ENCODE results near the gene UVSSA.

UVSSA gene

GRCh38 chr4:1357356-1358248 lies 10.6 kb downstream of the UVSSA start:
- no peak overlapping the region for H3K27ac Mint-ChIP-seq
- no peak overlapping the region for H3K4me3 Mint-ChIP-seq
- DNase-seq (ENCODE audit: low spot score in 2 of 2), result no peak
- ATAC-seq (ENCODE audit: low read depth), result no peak
- no peaks in the 10 kb centered on the region for H3K27me3 Mint-ChIP-seq
- peaks cover 2% of the 10 kb centered on the region for H3K4me1 Mint-ChIP-seq
- peaks cover 2% of the 10 kb centered on the region for H3K36me3 Mint-ChIP-seq
- no peaks in the 10 kb centered on the region for H3K9me3 Mint-ChIP-seq

GRCh38 chr4:1358421-1359143 lies 11.6 kb downstream of the UVSSA start:
- ATAC-seq (ENCODE audit: low read depth), result no peak
- Mint-ChIP-seq H3K27ac (no peak overlapping the region), H3K9me3 (no peaks in the 10 kb centered on the region), H3K4me1 (peaks cover 2% of the 10 kb centered on the region), H3K4me3 (no peak overlapping the region), H3K27me3 (no peaks in the 10 kb centered on the region), H3K36me3 (peaks cover 2% of the 10 kb centered on the region)
- no peak for DNase-seq (ENCODE audit: low spot score in 2 of 2)

DNA sequence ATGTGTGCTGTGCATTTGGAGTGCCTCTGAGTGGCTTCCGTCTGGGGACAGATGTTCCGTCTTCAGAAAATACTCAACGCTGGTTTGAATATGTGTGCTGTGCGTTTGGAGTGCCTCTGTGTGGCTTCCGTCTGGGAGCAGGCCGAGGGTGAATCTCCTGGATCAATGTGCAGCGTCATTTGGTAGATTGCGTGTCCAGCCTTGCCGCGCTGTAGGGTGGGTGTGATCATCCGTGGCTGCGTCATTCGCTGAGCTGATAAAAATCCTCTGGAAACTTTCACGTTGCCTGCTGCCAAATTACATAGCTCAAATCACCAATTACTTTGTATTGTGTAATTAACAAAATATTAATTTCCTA lies 12.1 kb downstream of the UVSSA start:
- no peak overlapping the region for H3K4me3 Mint-ChIP-seq
- no peak for ATAC-seq (ENCODE audit: low read depth)
- peaks cover 2% of the 10 kb centered on the region for H3K36me3 Mint-ChIP-seq
- no peak overlapping the region for H3K27ac Mint-ChIP-seq
- peaks cover 2% of the 10 kb centered on the region for H3K4me1 Mint-ChIP-seq
- H3K9me3 Mint-ChIP-seq, result no peaks in the 10 kb centered on the region
- H3K27me3 Mint-ChIP-seq, result no peaks in the 10 kb centered on the region
- DNase-seq (ENCODE audit: low spot score in 2 of 2), result no peak

- H3K4me3 Mint-ChIP-seq, result no peak overlapping the region
- no peaks in the 10 kb centered on the region for H3K9me3 Mint-ChIP-seq
- peaks cover 2% of the 10 kb centered on the region for H3K4me1 Mint-ChIP-seq
Measured at GRCh38 chr4:1359976-1360375, 13.0 kb downstream of the UVSSA start.

DNA sequence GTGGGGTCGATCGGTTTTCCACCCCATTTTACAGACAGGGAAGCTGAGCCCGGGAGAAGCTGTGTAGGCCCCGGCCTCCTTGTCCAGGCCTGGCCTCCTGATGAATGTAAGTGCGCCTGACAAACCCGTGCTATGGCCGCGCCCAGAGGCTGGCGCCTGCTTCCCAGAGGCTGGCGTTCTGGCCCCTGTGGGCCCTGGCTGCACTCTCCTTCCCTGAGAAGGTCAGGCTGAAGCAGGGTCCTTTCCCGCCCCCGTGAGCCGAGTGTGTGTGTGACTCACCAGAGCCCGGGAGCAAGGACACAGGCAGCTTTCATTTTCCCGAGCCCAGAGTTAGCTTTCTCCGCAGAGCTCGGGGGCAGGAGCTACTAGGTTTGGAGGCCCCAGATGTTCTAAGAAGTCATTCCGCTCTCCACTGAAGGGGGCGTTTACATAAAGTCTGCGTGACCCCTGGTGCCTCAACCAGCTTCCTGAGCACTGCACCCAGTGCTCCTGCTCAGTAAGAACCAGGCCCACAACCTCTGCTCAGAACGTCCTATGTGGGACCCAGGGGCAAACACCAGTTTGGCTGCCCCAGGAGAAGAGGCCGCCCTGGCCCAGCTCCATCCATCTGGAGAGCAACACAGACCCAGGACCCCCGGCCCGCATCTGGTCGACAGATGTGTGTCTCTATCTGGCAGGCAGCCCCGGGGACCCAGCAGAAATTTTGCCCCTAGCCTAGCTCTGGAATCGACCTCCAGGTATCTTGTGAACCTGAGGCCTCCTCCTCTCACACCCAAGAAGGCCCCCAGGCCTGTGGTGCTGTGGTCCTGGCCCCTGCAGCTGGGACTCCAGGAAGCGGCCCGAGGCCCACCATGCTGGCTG lies 13.6 kb downstream of the UVSSA start:
- H3K4me1 Mint-ChIP-seq, result peaks cover 3% of the 10 kb centered on the region
- H3K4me3 Mint-ChIP-seq, result no peak overlapping the region
- H3K27me3 Mint-ChIP-seq, result no peaks in the 10 kb centered on the region
- H3K9me3 Mint-ChIP-seq, result no peaks in the 10 kb centered on the region
- no peak overlapping the region for H3K27ac Mint-ChIP-seq
- ATAC-seq (ENCODE audit: low read depth) (no peak), DNase-seq (ENCODE audit: low spot score in 2 of 2) (no peak)
- H3K36me3 Mint-ChIP-seq, result peaks cover 2% of the 10 kb centered on the region

More at GRCh38 chr4:1359976-1360375, 13.0 kb downstream of the UVSSA start:
- peaks cover 2% of the 10 kb centered on the region for H3K36me3 Mint-ChIP-seq
- no peaks in the 10 kb centered on the region for H3K27me3 Mint-ChIP-seq
- H3K27ac Mint-ChIP-seq, result no peak overlapping the region
- no peak for ATAC-seq (ENCODE audit: low read depth)
- DNase-seq (ENCODE audit: low spot score in 2 of 2), result no peak

- no peak overlapping the region for H3K27ac Mint-ChIP-seq
- ATAC-seq (ENCODE audit: low read depth) (no peak), DNase-seq (ENCODE audit: low spot score in 2 of 2) (no peak)
- no peak overlapping the region for H3K4me3 Mint-ChIP-seq
- peaks cover 5% of the 10 kb centered on the region for H3K36me3 Mint-ChIP-seq
- H3K27me3 Mint-ChIP-seq, result no peaks in the 10 kb centered on the region
- H3K9me3 Mint-ChIP-seq, result no peaks in the 10 kb centered on the region
- peaks cover 6% of the 10 kb centered on the region for H3K4me1 Mint-ChIP-seq
Measured at GRCh38 chr4:1361431-1361830, 14.4 kb downstream of the UVSSA start.

GRCh38 chr4:1362046-1362445 lies 15.0 kb downstream of the UVSSA start:
- Mint-ChIP-seq H3K27ac (no peak overlapping the region), H3K9me3 (no peaks in the 10 kb centered on the region), H3K4me3 (no peak overlapping the region), H3K27me3 (no peaks in the 10 kb centered on the region), H3K4me1 (peaks cover 6% of the 10 kb centered on the region), H3K36me3 (peaks cover 5% of the 10 kb centered on the region)
- ATAC-seq (ENCODE audit: low read depth) (no peak), DNase-seq (ENCODE audit: low spot score in 2 of 2) (no peak)

DNA sequence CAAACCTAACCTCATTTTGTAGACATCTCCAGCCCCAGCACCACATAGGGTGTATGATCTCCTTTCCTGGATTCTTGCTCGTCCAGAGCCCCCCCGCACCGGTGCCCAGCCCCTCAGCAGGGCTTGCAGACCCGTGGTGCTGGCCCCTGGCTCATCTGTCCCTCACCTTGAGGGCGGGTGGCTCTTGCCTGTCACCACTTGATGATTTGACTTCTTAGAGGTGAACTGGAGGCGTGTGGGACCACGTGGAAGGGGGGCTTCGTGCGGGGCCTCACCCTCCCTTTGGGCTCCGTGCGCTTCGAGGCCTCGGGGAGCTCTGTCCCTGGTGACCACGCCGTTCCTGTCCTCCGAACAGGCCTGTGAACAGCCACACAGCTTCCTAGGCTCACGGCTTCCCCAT lies 15.5 kb downstream of the UVSSA start:
- peaks cover 5% of the 10 kb centered on the region for H3K36me3 Mint-ChIP-seq
- H3K9me3 Mint-ChIP-seq, result no peaks in the 10 kb centered on the region
- DNase-seq (ENCODE audit: low spot score in 2 of 2) (no peak), ATAC-seq (ENCODE audit: low read depth) (no peak)
- H3K4me1 Mint-ChIP-seq, result peaks cover 6% of the 10 kb centered on the region
- H3K4me3 Mint-ChIP-seq, result no peak overlapping the region
- no peaks in the 10 kb centered on the region for H3K27me3 Mint-ChIP-seq
- no peak overlapping the region for H3K27ac Mint-ChIP-seq

DNA sequence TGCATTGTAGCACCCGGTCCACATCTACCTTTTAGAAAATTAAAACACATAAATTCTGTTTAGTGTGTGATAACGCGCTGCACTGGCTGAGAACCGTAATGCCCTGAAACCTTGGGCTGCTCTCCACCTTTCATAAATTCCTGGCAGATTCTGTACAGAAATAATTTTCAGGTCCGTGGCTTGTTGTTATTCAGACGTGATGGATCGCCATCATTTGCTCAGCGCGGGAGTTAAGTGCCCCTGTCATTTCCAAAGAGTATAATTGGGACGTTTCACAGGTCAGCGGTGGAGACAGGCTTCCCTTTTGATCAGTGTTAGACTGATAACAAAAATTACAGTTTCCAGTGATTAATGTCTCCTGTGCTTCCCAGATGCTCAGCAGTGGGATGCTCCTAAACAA lies 16.5 kb downstream of the UVSSA start:
- Mint-ChIP-seq H3K9me3 (no peaks in the 10 kb centered on the region), H3K27ac (no peak overlapping the region), H3K4me1 (peaks cover 6% of the 10 kb centered on the region), H3K36me3 (peaks cover 6% of the 10 kb centered on the region), H3K4me3 (no peak overlapping the region), H3K27me3 (no peaks in the 10 kb centered on the region)
- ATAC-seq (ENCODE audit: low read depth), result no peak
- no peak for DNase-seq (ENCODE audit: low spot score in 2 of 2)

DNA sequence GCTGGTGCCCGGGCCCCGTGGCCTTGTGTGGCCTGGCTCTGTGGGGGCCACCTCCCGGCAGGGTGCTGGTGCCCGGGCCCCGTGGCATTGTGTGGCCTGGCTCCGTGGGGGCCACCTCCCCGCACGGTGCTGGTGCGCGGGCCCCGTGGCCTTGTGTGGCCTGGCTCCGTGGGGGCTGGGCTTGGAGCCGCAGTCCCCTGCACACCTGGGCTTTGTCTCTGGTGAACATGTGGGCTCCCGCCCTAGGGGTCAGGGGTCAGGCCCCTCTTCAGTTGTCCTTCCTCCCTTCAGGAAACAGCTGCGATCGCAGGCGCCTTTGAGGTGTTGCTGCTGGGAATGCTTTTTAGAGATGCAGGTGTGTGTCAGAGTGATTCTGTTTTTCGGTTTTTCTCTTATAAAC lies 17.2 kb downstream of the UVSSA start:
- H3K4me3 Mint-ChIP-seq, result no peak overlapping the region
- peaks cover 6% of the 10 kb centered on the region for H3K4me1 Mint-ChIP-seq
- no peak overlapping the region for H3K27ac Mint-ChIP-seq
- no peaks in the 10 kb centered on the region for H3K9me3 Mint-ChIP-seq
- peaks cover 6% of the 10 kb centered on the region for H3K36me3 Mint-ChIP-seq
- no peaks in the 10 kb centered on the region for H3K27me3 Mint-ChIP-seq
- ATAC-seq (ENCODE audit: low read depth), result no peak
- no peak for DNase-seq (ENCODE audit: low spot score in 2 of 2)

- Mint-ChIP-seq H3K4me3 (no peak overlapping the region), H3K9me3 (no peaks in the 10 kb centered on the region), H3K36me3 (peaks cover 9% of the 10 kb centered on the region), H3K4me1 (peaks cover 6% of the 10 kb centered on the region), H3K27me3 (no peaks in the 10 kb centered on the region), H3K27ac (no peak overlapping the region)
- ATAC-seq (ENCODE audit: low read depth) (no peak), DNase-seq (ENCODE audit: low spot score in 2 of 2) (no peak)
Measured at GRCh38 chr4:1364748-1365147, 17.7 kb downstream of the UVSSA start.

DNA sequence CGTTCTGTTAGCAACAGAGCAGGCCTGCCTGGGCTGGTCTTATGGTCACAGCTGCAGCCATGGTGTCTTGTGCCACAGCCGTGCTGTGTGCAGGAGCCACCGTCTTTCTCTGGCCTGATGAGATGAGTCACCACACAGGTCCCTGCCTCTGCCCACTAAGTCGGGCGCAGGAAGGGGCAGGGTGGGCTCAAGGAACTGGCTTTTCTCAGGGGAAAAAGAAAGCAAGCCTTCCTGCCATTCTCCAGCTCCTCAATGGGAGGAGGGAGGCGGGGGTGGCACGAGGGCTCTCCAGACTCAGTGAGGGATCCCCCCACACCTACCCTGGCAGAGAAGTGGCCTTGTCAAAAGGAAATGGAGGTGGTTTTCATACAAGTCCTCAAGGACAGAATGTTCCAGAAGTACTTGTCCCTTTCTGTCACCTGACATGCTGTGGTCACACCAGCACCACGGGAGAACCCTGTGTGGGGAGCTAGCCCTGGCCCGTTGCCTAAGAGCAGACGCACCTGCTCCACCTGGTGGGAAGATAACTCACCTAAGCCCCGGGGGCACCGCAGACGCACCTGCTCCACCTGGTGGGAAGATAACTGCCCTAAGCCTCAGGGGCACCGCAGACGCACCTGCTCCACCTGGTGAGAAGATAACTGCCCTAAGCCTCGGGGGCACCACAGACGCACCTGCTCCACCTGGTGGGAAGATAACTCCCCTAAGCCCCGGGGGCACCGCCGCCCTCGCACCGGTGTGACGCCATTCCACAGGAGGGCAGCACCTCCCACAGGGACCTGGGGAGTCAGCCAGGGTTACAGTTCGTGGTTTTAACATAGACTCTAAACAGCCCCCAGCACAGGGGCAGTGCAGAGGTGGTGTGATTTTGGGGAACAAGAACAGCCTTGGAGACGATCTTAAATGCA lies 18.5 kb downstream of the UVSSA start:
- Mint-ChIP-seq H3K27me3 (no peaks in the 10 kb centered on the region), H3K27ac (no peak overlapping the region)
- peak; percentile 76 for ATAC-seq (ENCODE audit: low read depth)

More for the DNA sequence above, 18.5 kb downstream of the UVSSA start:
- Mint-ChIP-seq H3K4me3 (no peak overlapping the region), H3K36me3 (peaks cover 9% of the 10 kb centered on the region), H3K4me1 (peaks cover 6% of the 10 kb centered on the region), H3K9me3 (no peaks in the 10 kb centered on the region)
- DNase-seq (ENCODE audit: low spot score in 2 of 2), result no peak
